Thoracic aorta (tissue), 2 donors: ENCODE data around the gene RPS10. TPM values are rescaled to one million over a fixed set of nuclear protein-coding genes. Genes with fewer than 3 reads are reported as not detected.
"Not testable (repeated sequence)": the region's sequence is repeated elsewhere in the genome, so short reads cannot be mapped to it uniquely, and the experiment has no call there.

Source experiments
- ATAC-seq: fragments of 150-250 bp; one replicate; pipeline ENCODE4 v1.8.0; 2017; ENCODE audit warnings: low read depth; ENCODE audit not compliant: insufficient number of reproducible peaks, low FRiP score
- DNase-seq: peaks from one replicate; pipeline ENCODE4 v3.0.0-alpha.2; 2020; ENCODE audit warnings: low spot score
- H3K27ac ChIP-seq, 2 donors: fragments of 200-600 bp; sonication (generic); 1 replicate in 1 of 2; 2 replicates in 1 of 2; pipeline ENCODE4 v1.5.1; 2016; ENCODE audit warnings: mild to moderate bottlenecking in 2 of 2, moderate library complexity in 2 of 2
- H3K27me3 ChIP-seq: fragments of 200-600 bp; sonication (generic); replicated peaks from 2 replicates; pipeline ENCODE4 v1.6.0; 2016; ENCODE audit warnings: mild to moderate bottlenecking; ENCODE audit not compliant: insufficient read depth
- H3K36me3 ChIP-seq: fragments of 200-600 bp; sonication (generic); one replicate; pipeline ENCODE4 v1.5.1; 2016
- H3K4me1 ChIP-seq, 2 donors: fragments of 200-600 bp; sonication (generic); 1 replicate in 1 of 2; 2 replicates in 1 of 2; pipeline versions ENCODE4 v1.5.1 to v1.6.0; 2016; ENCODE audit warnings: low read depth in 2 of 2, mild to moderate bottlenecking in 1 of 2; ENCODE audit not compliant: control insufficient read depth in 1 of 2
- H3K4me3 ChIP-seq: fragments of 200-600 bp; sonication (generic); 2 replicates; pipeline ENCODE4 v1.5.1; 2016; ENCODE audit warnings: mild to moderate bottlenecking
- H3K9me3 ChIP-seq: fragments of 200-600 bp; sonication (generic); 2 replicates; pipeline ENCODE4 v1.5.1; 2016
- CTCF ChIP-seq: fragments of 200-600 bp; sonication (generic); IDR thresholded peaks from one replicate; pipeline ENCODE4 v1.5.1; 2019; ENCODE audit warnings: antibody characterized with exemption
- total RNA-seq, 2 donors: library from RNA; depleted of rRNA; stranded (reverse); fragments of >200 nt; gene quantifications; one replicate each; pipeline versions ENCODE4 v1.1.0 to v1.2.3, GENCODE V29; 2016

Gene RPS10
- total RNA-seq, 2 donors from 2014 or later = 975 to 1,344 TPM

DNA sequence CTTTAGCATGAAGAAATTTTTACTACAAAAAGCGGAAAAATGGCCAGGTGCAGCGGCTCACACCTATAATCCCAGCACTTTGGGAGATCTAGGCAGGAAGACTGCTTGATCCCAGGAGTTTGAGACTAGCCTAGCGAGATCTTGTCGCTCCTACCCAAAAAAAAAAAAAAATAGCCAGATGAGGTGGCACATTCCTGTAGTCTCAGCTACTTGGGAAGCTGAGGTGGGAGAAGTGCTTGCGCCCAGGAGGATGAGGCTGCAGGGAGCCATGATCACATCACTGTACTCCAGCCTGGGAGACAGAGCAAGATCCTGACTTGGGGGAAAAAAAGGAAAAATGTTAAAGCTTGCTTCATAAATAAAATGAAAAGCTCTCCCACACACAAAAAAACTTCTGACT, 47.9 kb downstream of the RPS10 start:
- Histone ChIP-seq H3K36me3 (no peaks in the 10 kb centered on the region), H3K27me3 (no peaks in the 10 kb centered on the region), H3K4me1 (peaks cover 8 to 19% of the 10 kb centered on the region in 2 donors), H3K9me3 (no peaks in the 10 kb centered on the region), H3K27ac (no peak overlapping the region), H3K4me3 (no peak overlapping the region)
- no peak for DNase-seq
- no peak for TF ChIP-seq CTCF
- no peak for ATAC-seq

- not testable (repeated sequence) for H3K36me3 ChIP-seq, H3K4me3 ChIP-seq, H3K27ac ChIP-seq, H3K27me3 ChIP-seq, ATAC-seq, DNase-seq, H3K9me3 ChIP-seq
- peaks cover 8 to 19% of the 10 kb centered on the region in 2 donors for H3K4me1 ChIP-seq
Measured at GRCh38 chr6:34377571-34377970, 48.3 kb downstream of the RPS10 start.

DNA sequence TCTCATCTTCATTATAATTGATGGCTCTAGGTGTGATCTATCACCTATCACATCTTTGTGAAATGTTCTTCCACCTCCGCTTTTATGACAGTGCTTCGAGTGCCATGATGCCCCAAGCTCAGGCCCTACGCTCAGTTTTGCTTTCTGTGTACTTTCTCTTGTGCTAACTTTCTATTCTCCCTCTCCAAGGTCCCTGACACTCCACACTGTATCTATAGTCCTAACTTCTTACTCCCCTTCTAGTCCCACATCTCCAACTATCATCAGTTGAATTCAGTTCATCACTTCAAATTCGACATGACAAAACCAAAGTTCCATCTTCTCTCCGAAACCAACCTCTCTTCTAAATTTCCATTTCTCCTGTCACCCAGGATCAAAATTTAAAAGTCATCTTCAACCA, 50.0 kb downstream of the RPS10 start:
- Histone ChIP-seq H3K4me1 (peaks cover 8 to 24% of the 10 kb centered on the region in 2 donors), H3K4me3 (no peak overlapping the region), H3K9me3 (no peaks in the 10 kb centered on the region), H3K36me3 (no peaks in the 10 kb centered on the region), H3K27ac (no peak overlapping the region), H3K27me3 (no peaks in the 10 kb centered on the region)
- ATAC-seq = no peak
- TF ChIP-seq CTCF = no peak
- no peak for DNase-seq

- H3K27ac ChIP-seq = no peak overlapping the region
- ATAC-seq = no peak
- TF ChIP-seq CTCF = no peak
Measured at GRCh38 chr6:34374508-34374907, 51.4 kb downstream of the RPS10 start.

GRCh38 chr6:34374069-34374468, 51.8 kb downstream of the RPS10 start:
- peaks cover 8 to 29% of the 10 kb centered on the region in 2 donors for H3K4me1 ChIP-seq

More at GRCh38 chr6:34374508-34374907, 51.4 kb downstream of the RPS10 start:
- H3K4me3 ChIP-seq = no peak overlapping the region
- H3K9me3 ChIP-seq = no peaks in the 10 kb centered on the region
- H3K36me3 ChIP-seq = no peaks in the 10 kb centered on the region
- H3K27me3 ChIP-seq = no peaks in the 10 kb centered on the region
- peaks cover 8 to 29% of the 10 kb centered on the region in 2 donors for H3K4me1 ChIP-seq
- DNase-seq = no peak

More at GRCh38 chr6:34374069-34374468, 51.8 kb downstream of the RPS10 start:
- no peaks in the 10 kb centered on the region for H3K36me3 ChIP-seq
- ATAC-seq = no peak
- H3K9me3 ChIP-seq = no peaks in the 10 kb centered on the region
- no peak overlapping the region for H3K27ac ChIP-seq
- TF ChIP-seq CTCF = no peak
- no peak for DNase-seq
- H3K27me3 ChIP-seq = no peaks in the 10 kb centered on the region
- no peak overlapping the region for H3K4me3 ChIP-seq
